ENCODE results near the gene STIM1.

- TF ChIP-seq PATZ1 (CRISPR knock-in tag; IDR thresholded peaks at IDR 0.05; ENCODE audit: borderline replicate concordance) = no peak
- no peak for TF ChIP-seq ZNF565 (CRISPR knock-in tag; conservative IDR thresholded peaks at IDR 0.05; ENCODE audit: low read depth)
- TF ChIP-seq ESRRG (CRISPR knock-in tag; IDR thresholded peaks at IDR 0.05) = no peak
- TF ChIP-seq ZFP3 (CRISPR knock-in tag; IDR thresholded peaks at IDR 0.05) = no peak
Measured at GRCh38 chr11:3926458-3927095, 71.1 kb downstream of the STIM1 start.

Measured in SK-N-SH treated with all-trans-retinoic acid at 6 μM for 48 hours (cell line).